ENCODE results near the gene KRTAP6-1.

The KRTAP6-1 gene

GRCh38 chr21:30613836-30614235 lies at the start of gene KRTAP6-1:
KRTAP6-1 (minus strand) TSS chr21:30613930; CDS start chr21:30613904, 26 bp downstream.
- DNase-seq (ENCODE audit: low read depth in 2 of 2, low spot score in 1 of 2): no peak

- no peak for DNase-seq (ENCODE audit: low read depth in 2 of 2, low spot score in 1 of 2)
Measured at GRCh38 chr21:30652891-30653290, 39.2 kb upstream of the KRTAP6-1 start.

- DNase-seq (ENCODE audit: low read depth in 2 of 2, low spot score in 1 of 2): no peak
Measured at GRCh38 chr21:30646904-30647414, 33.2 kb upstream of the KRTAP6-1 start.

- DNase-seq (ENCODE audit: low read depth in 2 of 2, low spot score in 1 of 2): no peak
Measured at GRCh38 chr21:30642564-30642963, 28.8 kb upstream of the KRTAP6-1 start, which contains the start of gene KRTAP20-3. KRTAP20-3 (plus strand) TSS chr21:30642864.

- no peak for DNase-seq (ENCODE audit: low read depth in 2 of 2, low spot score in 1 of 2)
Measured at GRCh38 chr21:30638686-30639085, 25.0 kb upstream of the KRTAP6-1 start.

GRCh38 chr21:30634906-30635305 lies 21.2 kb upstream of the KRTAP6-1 start, which contains the start of gene KRTAP20-2:
KRTAP20-2 (plus strand) TSS chr21:30635206; CDS start chr21:30635264, 58 bp downstream.
- no peak for DNase-seq (ENCODE audit: low read depth in 2 of 2, low spot score in 1 of 2)

GRCh38 chr21:30629200-30629599 lies 15.5 kb upstream of the KRTAP6-1 start:
- DNase-seq (ENCODE audit: low read depth in 2 of 2, low spot score in 1 of 2): no peak

- no peak for DNase-seq (ENCODE audit: low read depth in 2 of 2, low spot score in 1 of 2)
Measured at GRCh38 chr21:30628109-30628508, 14.4 kb upstream of the KRTAP6-1 start.

GRCh38 chr21:30625449-30626165 lies 11.9 kb upstream of the KRTAP6-1 start:
- DNase-seq (ENCODE audit: low read depth in 2 of 2, low spot score in 1 of 2): no peak

- DNase-seq (ENCODE audit: low read depth in 2 of 2, low spot score in 1 of 2): no peak
Measured at GRCh38 chr21:30623362-30623761, 9.6 kb upstream of the KRTAP6-1 start.

GRCh38 chr21:30620522-30620921 lies 6.8 kb upstream of the KRTAP6-1 start, which contains the start of gene KRTAP20-4:
KRTAP20-4 (plus strand) TSS chr21:30620627.
- no peak for DNase-seq (ENCODE audit: low read depth in 2 of 2, low spot score in 1 of 2)

GRCh38 chr21:30620080-30620479 lies 6.3 kb upstream of the KRTAP6-1 start:
- no peak for DNase-seq (ENCODE audit: low read depth in 2 of 2, low spot score in 1 of 2)

GRCh38 chr21:30616125-30616524 lies 2.4 kb upstream of the KRTAP6-1 start, which contains the start of gene KRTAP20-1:
KRTAP20-1 (plus strand) TSS chr21:30616425; CDS start chr21:30616455, 30 bp downstream.
- no peak for DNase-seq (ENCODE audit: low read depth in 2 of 2, low spot score in 1 of 2)

GRCh38 chr21:30615199-30615598 lies 1.5 kb upstream of the KRTAP6-1 start:
- no peak for DNase-seq (ENCODE audit: low read depth in 2 of 2, low spot score in 1 of 2)

- DNase-seq (ENCODE audit: low read depth in 2 of 2, low spot score in 1 of 2): no peak
Measured at GRCh38 chr21:30612132-30612531, 1.6 kb downstream of the KRTAP6-1 start.

GRCh38 chr21:30605968-30606367 lies 7.8 kb downstream of the KRTAP6-1 start:
- no peak for DNase-seq (ENCODE audit: low read depth in 2 of 2, low spot score in 1 of 2)

- no peak for DNase-seq (ENCODE audit: low read depth in 2 of 2, low spot score in 1 of 2)
Measured at GRCh38 chr21:30600787-30601186, 12.9 kb downstream of the KRTAP6-1 start, which contains the start of gene KRTAP22-1. KRTAP22-1 (plus strand) TSS chr21:30601087.

GRCh38 chr21:30598802-30599201 lies 14.9 kb downstream of the KRTAP6-1 start, which contains the start of gene KRTAP6-2:
KRTAP6-2 (minus strand) TSS chr21:30598902; CDS start chr21:30598874, 28 bp downstream.
- DNase-seq (ENCODE audit: low read depth in 2 of 2, low spot score in 1 of 2): no peak

- no peak for DNase-seq (ENCODE audit: low read depth in 2 of 2, low spot score in 1 of 2)
Measured at GRCh38 chr21:30592140-30592539, 21.6 kb downstream of the KRTAP6-1 start, which contains the start of gene KRTAP6-3. KRTAP6-3 (plus strand) TSS chr21:30592440; CDS start chr21:30592446, 6 bp downstream.

GRCh38 chr21:30590297-30590696 lies 23.4 kb downstream of the KRTAP6-1 start, which contains the start of gene KRTAP22-2:
KRTAP22-2 (minus strand) TSS chr21:30590397.
- DNase-seq (ENCODE audit: low read depth in 2 of 2, low spot score in 1 of 2): no peak

GRCh38 chr21:30582870-30583269 lies 30.9 kb downstream of the KRTAP6-1 start:
- DNase-seq (ENCODE audit: low read depth in 2 of 2, low spot score in 1 of 2): no peak

- DNase-seq (ENCODE audit: low read depth in 2 of 2, low spot score in 1 of 2): no peak
Measured at GRCh38 chr21:30580132-30580531, 33.6 kb downstream of the KRTAP6-1 start.
